Neuronal stem cell (in vitro differentiated cells): ENCODE results near the gene ANKRD45.

Experiments
- DNase-seq: peaks from one replicate; pipeline ENCODE4 v3.0.0-alpha.2; 2013; ENCODE audit warnings: low spot score
- H2AFZ ChIP-seq: one replicate; pipeline ENCODE4 v1.6.1; 2013; ENCODE audit warnings: mild to moderate bottlenecking, low read length, inconsistent platforms
- H2AK5ac ChIP-seq: 2 replicates; pipeline ENCODE4 v1.6.1; 2013; ENCODE audit warnings: low read depth, mild to moderate bottlenecking, inconsistent platforms, low read length, moderate library complexity, mixed read lengths
- H2BK120ac ChIP-seq: 2 replicates; pipeline ENCODE4 v1.6.1; 2013; ENCODE audit warnings: low read depth, mild to moderate bottlenecking, inconsistent platforms, low read length, moderate library complexity, mixed read lengths
- H2BK12ac ChIP-seq: one replicate; pipeline ENCODE4 v1.6.1; 2013; ENCODE audit warnings: low read length, inconsistent platforms
- H2BK15ac ChIP-seq: 2 replicates; pipeline ENCODE4 v1.6.1; 2013; ENCODE audit warnings: mild to moderate bottlenecking, low read length, inconsistent platforms, mixed read lengths
- H2BK5ac ChIP-seq: one replicate; pipeline ENCODE4 v1.6.1; 2013; ENCODE audit warnings: inconsistent platforms, mild to moderate bottlenecking, low read length, moderate library complexity
- H3K14ac ChIP-seq: one replicate; pipeline ENCODE4 v1.6.1; 2013; ENCODE audit warnings: low read length, inconsistent platforms
- H3K18ac ChIP-seq: 2 replicates; pipeline ENCODE4 v1.6.1; 2013; ENCODE audit warnings: low read length, inconsistent platforms
- H3K23ac ChIP-seq: 2 replicates; pipeline ENCODE4 v1.6.1; 2013; ENCODE audit warnings: low read depth, mild to moderate bottlenecking, mixed read lengths, low read length, inconsistent platforms; ENCODE audit not compliant: poor library complexity
- H3K27ac ChIP-seq: replicated peaks from 3 replicates; pipeline ENCODE4 v1.5.1; 2013; ENCODE audit warnings: low read length, inconsistent platforms
- H3K27me3 ChIP-seq, 3 experiments: 2 replicates each; pipeline ENCODE4 v1.6.1; 2013; ENCODE audit warnings: low read length in 3 of 3, mild to moderate bottlenecking in 2 of 3, inconsistent platforms in 1 of 3, low read depth in 1 of 3, mixed read lengths in 1 of 3, moderate library complexity in 1 of 3; ENCODE audit not compliant: control insufficient read depth in 3 of 3, insufficient read depth in 3 of 3
- H3K36me3 ChIP-seq, 2 donors: replicated peaks in 1 of 2; 2 replicates each; pipeline ENCODE4 v1.6.1; 2013; ENCODE audit warnings: low read length in 2 of 2; ENCODE audit not compliant: control insufficient read depth in 2 of 2, insufficient read depth in 2 of 2
- H3K4ac ChIP-seq: 2 replicates; pipeline ENCODE4 v1.6.1; 2013; ENCODE audit warnings: inconsistent platforms, mild to moderate bottlenecking, low read length, moderate library complexity
- H3K4me1 ChIP-seq, 2 donors: 1 replicate in 1 of 2; 2 replicates in 1 of 2; pipeline ENCODE4 v1.6.1; 2013; ENCODE audit warnings: low read length in 2 of 2, low read depth in 1 of 2; ENCODE audit not compliant: control insufficient read depth in 2 of 2, insufficient read depth in 1 of 2
- H3K4me2 ChIP-seq: one replicate; pipeline ENCODE4 v1.6.1; 2013; ENCODE audit warnings: mild to moderate bottlenecking, low read length, inconsistent platforms; ENCODE audit not compliant: insufficient read depth, poor library complexity, severe bottlenecking
- H3K4me3 ChIP-seq, 2 donors: 2 replicates each; pipeline ENCODE4 v1.5.1; 2013; ENCODE audit warnings: low read length in 2 of 2, mild to moderate bottlenecking in 2 of 2, inconsistent platforms in 1 of 2, moderate library complexity in 1 of 2
- H3K79me1 ChIP-seq: one replicate; pipeline ENCODE4 v1.6.1; 2013; ENCODE audit warnings: low read depth, mild to moderate bottlenecking, inconsistent platforms, low read length, moderate library complexity
- H3K9ac ChIP-seq: one replicate; pipeline ENCODE4 v1.6.1; 2013; ENCODE audit warnings: mild to moderate bottlenecking, low read depth, low read length, inconsistent platforms; ENCODE audit not compliant: poor library complexity
- H3K9me3 ChIP-seq, 2 donors: replicated peaks in 1 of 2; 2 replicates each; pipeline versions ENCODE3 to v1.6.1; 2013; ENCODE audit warnings: low read length in 2 of 2, mild to moderate bottlenecking in 2 of 2, inconsistent platforms in 1 of 2, low read depth in 1 of 2, mixed read lengths in 1 of 2, moderate library complexity in 1 of 2; ENCODE audit not compliant: control insufficient read depth in 2 of 2, insufficient read depth in 1 of 2
- H4K8ac ChIP-seq: one replicate; pipeline ENCODE4 v1.6.1; 2013; ENCODE audit warnings: low read depth, mild to moderate bottlenecking, inconsistent platforms, low read length, moderate library complexity
- H4K91ac ChIP-seq: one replicate; pipeline ENCODE4 v1.6.1; 2013; ENCODE audit warnings: low read length, low read depth, mild to moderate bottlenecking, inconsistent platforms; ENCODE audit not compliant: poor library complexity
- whole genome bisulfite sequencing, 2 donors: extraction: QIAGEN DNeasy Blood & Tissue Kit; methylation state at CpG; one replicate each; pipeline ENCODE4 v1.1.7; 2013; ENCODE audit warnings: missing lambda C conversion rate in 2 of 2, mixed read lengths in 1 of 2; ENCODE audit not compliant: insufficient read length in 2 of 2, insufficient replicate concordance in 1 of 2; ENCODE audit errors: extremely low coverage in 2 of 2; 5-methylcytosine and 5-hydroxymethylcytosine counted together

ANKRD45 gene

DNA sequence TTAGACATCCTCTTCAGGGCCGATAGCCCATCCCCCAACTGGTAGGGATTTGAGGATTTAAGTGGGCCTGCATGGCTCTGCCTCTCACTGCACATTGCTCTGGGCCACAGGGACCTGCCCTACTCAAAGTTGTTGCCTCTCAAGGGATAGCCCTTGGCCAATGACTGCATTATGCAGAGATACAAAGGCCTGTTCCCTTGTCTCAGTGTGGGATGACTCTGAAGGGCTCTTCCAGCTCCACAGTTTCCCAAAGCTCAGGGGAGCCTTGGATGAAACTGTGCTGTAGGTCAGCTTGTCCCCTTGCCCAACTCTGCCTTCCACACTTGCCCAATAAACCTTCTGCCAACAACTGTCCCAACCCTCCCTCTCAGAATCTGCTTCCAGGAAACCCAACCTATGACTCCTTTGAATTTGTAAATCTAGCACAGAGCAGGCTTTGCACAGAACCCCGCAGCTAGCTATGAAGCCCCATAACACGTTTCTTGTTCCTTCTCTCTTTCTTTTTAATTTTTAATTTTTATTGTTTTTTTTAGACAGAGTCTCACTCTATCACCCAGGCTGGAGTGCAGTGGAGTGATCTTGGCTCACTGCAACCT, 109.3 kb downstream of the ANKRD45 start:
- peak overlapping the region; percentile 68 for H2BK120ac ChIP-seq
- no peak overlapping the region for H2BK15ac ChIP-seq
- peak overlapping the region; percentile 4 for H3K9ac ChIP-seq
- no peak overlapping the region for H3K23ac ChIP-seq
- H3K27me3 ChIP-seq: no peaks in the 10 kb centered on the region
- H3K27ac ChIP-seq: no peak overlapping the region
- no peak for DNase-seq
- no peak overlapping the region for H2AFZ ChIP-seq
- H3K79me1 ChIP-seq: no peaks in the 10 kb centered on the region
- no peak overlapping the region for H2AK5ac ChIP-seq
- no peak overlapping the region for H3K18ac ChIP-seq
- H3K14ac ChIP-seq: no peak overlapping the region
- H3K9me3 ChIP-seq: no peaks in the 10 kb centered on the region
- no peak overlapping the region for H2BK5ac ChIP-seq
- no peak overlapping the region for H3K4me3 ChIP-seq
- no peak overlapping the region for H3K4me2 ChIP-seq
- H3K4me1 ChIP-seq: peaks cover 0 to 2% of the 10 kb centered on the region in 2 donors
- no peak overlapping the region for H3K4ac ChIP-seq
- no CpG with 5 or more reads among the region's 3 CpGs for WGBS, 2 donors
- no peak overlapping the region for H4K91ac ChIP-seq
- no peak overlapping the region for H2BK12ac ChIP-seq
- H3K36me3 ChIP-seq: no peaks in the 10 kb centered on the region
- no peak overlapping the region for H4K8ac ChIP-seq
